Fibroblast of upper back skin (primary cell): ENCODE data around the gene ACR.
A peak's percentile ranks its signal among the peaks of the same experiment; 100 is the strongest.

ENCODE experiments used
- DNase-seq: peaks from one replicate; pipeline ENCODE4 v3.0.0-alpha.2; 2013

The ACR gene

DNA sequence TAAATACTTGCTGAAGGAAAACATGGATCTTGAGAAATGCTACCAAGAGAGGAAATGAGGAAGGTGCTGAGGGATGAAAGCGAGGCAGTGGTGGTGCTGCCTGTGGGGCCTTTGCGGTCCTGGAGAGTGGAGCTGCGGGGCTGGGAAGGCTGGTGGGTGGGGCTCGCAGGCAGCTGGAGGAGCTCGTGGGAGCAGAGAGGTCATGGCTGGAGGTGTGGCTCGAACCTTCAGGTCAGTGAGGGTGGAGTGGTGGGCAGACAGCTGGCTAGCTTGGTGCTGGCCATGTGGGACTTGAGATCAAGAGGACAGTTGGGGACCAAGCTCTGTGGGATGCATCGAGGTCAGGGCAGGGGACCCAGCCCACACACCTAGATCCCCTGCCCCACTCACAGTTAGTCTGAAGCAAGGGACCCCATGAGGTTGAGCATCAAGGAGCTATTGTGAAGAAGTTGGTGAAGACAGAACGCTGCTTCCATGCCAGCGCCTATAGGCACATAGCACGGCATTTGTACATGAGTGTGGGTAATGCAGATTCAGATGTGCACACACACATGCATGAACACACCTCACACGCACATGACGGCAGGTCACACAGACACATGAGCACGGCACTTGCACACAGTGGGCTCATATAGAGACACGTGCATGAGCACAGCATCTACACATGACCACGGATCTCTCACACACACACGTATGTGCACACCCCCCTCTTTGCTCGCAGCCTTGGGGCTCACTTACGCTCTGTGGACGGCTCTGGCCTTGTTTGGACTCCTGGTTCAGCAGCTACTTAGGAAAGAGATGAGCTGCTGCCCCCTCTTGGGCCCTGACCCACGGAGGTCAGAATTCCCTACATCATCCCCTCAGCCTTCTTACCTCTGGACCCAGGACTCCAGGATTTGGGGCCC lies 34.9 kb upstream of the ACR start:
- no peak for DNase-seq

DNA sequence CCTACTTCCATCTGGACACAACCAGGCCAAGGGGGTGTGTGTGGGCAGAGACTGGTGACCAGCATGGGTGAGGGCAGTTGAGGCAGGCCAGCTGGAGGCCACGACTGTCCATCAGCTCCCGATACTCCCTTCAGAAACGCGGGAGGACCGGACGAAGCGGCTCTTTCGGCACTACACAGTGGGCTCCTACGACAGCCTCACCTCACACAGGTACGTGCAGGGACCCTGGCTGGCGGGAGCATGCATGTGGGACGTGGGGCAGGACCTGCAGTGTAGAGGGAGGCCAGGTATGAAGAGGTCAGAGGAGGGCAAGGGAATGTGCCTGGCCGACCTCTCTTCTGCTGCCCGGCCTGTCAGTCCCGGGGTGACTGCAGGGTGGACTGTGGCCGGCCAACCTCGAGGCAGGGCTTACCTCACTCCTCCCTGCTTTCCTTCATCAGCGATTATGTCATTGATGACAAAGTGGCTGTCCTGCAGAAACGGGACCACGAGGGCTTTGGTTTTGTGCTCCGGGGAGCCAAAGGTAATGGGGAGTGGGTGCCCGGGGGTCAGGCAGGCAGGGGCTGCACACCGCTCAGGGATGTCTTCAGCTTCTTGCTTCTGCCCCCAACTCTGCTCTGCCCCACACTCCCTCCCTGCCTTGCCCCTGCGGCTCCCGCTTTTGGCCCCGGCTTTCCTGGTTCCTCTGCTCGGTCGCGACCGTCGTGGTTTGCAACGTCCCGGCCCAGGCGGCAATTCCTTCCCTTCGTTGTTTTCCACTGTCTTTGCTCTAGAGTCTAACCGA lies 34.1 kb upstream of the ACR start:
- DNase-seq: no peak

DNA sequence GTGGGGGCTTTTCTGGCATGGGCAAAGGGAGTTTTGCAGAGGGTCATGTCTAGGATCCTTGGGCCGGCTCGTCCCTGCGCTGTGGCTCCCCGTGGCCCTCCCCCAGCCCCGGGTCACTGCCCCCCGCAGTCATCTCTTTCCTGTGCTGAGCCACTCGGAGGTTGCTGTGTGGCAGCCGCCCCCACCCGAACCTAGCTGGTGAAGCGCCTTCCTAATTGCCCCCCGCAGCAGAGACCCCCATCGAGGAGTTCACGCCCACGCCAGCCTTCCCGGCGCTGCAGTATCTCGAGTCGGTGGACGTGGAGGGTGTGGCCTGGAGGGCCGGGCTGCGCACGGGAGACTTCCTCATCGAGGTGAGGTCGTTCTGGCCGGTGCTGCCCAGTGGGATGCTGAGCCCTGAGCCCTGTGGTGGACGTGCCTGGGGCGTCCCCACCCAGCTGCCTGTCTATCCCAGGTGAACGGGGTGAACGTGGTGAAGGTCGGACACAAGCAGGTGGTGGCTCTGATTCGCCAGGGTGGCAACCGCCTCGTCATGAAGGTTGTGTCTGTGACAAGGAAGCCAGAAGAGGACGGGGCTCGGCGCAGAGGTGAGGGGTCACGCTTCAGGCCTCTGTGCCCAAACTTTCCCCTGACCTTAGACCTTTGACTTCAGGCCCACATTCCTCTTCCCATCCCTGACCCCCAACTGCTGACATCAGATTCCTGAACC lies 33.3 kb upstream of the ACR start:
- DNase-seq: no peak

DNA sequence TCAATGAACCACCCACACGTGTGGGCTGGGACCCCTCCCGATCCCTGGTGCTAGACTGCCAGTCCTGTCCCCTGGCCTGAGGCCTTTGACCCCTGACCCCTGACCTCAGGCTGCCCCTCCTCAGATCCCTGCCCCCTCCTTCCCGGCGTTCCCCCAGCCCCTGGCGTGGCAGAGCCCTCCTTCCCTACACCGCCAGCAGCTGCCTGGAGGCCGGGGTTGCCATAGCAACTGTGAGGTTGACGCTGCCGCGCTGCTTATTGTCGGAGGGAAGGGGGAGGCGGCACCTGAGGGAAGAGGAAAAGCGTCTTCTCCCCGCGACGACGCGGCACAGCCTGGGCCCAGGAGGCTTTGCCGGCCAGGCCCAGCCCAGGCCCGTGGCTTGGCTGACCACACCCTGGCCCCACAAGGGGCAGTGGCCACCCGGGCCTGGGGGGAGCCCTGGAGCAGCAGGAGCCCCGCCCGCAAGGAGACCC lies 32.7 kb upstream of the ACR start:
- peak; percentile 76 for DNase-seq

DNA sequence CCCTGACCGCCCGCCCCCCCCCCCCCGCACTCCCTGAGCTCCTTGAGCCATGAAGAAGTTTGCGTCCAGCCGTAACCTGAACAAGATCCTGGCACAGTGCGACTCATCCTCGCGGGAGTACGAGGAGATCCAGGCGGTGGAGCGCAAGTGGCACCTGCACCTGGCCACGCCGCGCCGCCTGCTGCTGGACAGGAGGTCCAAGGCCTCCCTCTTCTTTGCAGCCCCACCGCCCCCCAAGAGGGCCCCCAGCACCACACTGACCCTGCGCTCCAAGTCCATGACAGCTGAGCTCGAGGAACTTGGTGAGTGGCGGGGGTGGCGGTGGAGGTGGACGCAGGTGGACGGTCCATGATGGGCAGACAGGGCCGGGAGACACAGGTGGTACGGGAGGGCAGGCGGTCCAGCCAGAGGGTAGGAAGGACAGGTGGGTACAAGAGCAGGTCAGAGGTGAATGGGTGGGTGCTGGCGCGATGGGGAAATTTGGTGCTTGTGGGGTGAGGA lies 32.1 kb upstream of the ACR start:
- no peak for DNase-seq

DNA sequence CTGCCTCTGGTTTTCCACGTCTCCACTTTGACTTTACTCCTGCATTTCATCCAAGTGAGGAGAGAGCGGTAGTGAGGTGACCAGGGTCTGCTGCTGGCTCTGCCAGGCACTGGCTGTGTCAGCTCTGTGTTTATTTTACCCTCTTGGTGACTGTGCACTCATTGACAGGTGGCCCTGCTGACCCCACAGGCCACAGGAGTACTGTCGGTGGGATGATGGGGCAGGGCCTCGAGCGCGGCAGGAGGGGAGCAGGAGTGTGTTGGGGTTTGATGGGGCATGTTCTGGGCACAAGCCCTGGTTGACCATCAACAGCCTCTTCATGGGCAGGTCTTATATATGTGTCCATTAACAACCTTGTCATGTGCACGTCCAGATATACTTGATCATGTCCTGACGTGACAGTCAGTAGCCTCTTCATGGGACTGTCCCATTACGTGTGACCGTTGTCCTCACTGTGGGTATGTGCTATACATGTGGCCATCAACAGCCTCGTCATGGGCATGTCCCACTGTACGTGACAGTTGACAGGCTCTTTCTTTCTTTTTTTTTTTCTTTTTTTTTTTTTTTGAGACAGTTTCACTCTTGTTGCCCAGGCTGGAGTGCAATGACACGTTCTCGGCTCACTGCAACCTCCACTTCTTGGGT lies 31.4 kb upstream of the ACR start:
- no peak for DNase-seq

DNA sequence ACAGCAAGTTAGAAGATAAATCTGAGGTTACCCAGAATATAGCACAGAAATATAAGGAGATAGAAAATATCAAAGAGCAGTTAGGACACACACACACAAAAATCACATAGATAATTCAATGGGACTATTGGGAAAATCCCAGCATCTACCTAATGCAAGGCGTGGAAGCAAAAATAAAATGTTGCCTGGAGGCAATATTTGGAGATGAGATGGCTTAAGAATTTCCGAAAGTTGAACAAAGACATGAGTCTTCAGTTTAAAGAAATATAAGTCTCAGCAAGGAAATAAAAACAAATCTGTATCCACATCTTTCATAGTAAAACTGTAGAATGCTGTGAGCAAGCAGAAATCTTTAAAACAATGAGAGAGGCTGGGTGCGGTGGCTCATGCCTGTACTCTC lies 29.5 kb upstream of the ACR start:
- DNase-seq: no peak

DNA sequence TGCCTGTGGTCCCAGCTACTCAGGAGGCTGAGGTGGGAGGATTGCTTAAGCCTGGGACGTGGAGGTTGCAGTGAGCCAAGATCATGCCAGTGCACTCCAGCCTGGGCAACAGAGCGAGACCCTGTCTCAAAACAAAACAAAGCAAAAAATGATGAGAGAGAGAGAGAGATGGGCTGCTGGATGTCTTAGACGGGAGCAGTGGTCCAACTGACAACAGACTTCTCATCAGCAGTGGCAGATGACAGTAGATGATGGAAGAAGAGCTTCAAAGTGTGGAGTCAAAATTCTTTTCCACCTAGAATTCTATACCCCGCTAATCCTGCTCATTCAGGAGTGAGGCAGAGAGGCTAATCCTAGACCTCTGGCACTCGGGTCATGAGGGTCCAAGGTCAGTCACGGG lies 29.0 kb upstream of the ACR start:
- no peak for DNase-seq

DNA sequence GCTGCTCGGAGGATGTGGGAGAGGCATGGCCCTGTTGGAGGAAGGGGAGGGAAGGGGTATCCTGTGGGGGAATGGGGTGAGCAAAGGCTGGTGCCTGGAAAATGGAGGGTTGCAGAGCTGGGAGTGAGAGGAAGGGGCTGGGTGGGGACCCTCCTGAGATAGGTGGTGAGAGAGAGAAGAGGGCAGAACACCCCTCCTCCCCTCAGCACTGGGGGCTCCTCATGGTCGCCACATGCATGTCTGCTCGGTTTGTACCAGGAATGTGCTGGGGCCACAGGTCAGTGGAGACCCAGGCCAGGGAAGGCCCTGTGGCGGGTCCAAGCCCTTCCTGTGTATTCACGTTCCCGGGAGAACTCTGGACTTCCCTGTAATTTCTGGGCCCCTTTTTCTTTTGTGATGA lies 27.8 kb upstream of the ACR start:
- no peak for DNase-seq

DNA sequence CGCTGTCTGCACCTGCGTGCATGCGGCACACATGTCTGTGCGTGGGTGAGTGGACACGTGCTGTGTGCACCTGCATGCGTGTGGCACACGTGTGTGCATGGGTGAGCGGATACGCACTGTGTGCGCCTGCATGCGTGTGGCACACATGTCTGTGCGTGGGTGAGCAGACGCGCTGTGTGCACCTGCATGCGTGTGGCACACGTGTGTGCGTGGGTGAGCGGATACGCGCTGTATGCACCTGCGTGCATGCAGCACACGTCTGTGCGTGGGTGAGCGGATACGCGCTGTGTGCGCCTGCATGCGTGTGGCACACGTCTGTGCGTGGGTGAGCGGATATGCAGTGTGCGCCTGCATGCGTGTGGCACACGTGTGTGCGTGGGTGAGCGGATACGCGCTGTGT lies 27.1 kb upstream of the ACR start:
- no peak for DNase-seq

DNA sequence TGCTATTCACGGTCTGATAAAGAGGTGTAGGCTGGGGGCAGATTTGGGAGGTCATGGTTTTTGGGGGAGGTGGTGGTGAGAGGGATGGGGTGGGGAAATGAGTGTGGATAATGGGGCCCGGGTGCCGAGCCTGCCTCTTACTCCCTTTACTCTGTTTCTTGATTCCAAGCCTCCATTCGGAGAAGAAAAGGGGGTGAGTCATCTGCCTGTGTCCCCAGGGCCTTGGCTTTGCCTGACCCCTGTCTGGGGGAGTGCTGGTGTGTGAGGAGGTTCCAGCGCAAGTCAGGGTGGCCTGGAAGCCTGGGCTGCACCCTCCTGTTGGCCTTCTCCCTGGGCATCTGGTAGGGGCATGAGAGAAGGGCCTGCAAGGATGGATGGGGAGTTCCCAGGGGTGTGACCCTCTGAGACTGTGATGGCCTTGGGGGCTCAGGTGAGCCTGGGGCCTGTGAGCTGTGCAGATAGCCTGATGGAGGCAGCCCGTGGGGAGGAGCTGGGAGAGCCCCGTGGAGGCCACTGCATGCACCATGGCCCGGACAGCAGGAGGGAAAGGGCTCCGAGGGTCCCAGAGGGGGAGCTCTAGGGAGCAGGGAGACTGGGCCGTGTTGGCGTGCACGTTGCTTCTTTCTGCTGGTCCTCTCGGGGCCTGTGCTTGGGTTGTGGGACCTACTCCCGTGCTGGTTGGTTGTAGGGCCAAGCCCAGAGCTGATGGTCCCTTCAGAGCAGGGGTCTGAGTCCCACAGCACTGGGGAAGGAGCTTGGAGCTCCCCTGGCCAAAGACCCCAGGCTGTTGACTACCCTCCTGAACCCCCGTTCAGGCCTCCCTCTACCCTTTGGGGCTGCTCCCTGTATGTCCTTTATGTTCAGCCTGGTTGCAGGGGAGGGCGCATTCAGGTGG lies 26.3 kb upstream of the ACR start:
- no peak for DNase-seq

DNA sequence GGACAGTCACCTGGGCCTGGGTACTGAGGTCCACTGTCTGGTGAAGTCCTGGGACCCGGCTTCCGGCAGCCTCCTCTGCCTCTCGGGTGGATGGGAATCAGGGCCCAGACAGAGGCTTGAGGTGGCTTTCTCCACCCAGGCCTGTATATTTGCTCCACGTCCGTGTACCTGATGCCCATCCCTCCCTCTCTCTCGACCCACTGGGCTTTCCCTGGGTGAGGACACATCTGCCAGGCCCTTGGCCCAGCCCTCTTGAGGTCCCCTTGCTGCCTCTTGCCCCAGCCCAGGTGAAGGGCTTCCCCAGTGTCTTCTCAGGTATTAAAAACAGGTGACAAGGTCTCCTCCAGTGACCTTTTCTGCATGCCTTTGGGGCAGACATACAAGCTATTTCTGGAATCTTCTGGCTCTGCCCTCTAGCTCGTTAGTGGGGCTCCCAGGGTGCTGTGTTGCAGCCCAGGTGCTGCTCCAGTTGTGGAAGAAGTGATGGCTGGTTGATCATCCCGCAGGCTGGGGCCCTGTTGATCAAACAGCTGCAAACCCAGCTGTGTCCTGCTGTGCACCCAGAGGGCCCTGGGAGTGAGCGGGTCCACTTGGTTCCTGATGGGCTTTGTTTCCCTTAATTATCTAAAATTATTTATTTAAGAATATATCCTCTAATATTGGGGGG lies 25.5 kb upstream of the ACR start:
- DNase-seq: no peak

DNA sequence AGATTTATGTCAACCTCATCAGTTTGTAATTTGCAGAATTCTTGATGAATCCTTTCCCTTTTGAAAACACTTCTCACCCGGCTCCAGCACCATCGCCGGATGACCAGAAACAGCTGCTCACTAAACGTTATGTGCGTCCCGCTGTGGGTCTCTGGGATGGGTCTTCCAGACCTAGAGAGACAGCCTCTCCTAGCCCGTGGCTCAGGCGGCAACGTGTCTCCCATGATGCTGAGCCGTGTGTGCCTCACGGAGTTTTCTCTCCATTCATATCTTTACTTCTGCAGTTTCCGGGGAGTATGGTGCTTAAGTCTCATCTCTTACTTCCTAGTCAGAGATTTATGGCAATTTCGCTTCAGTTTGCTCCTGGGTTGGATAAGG lies 25.0 kb upstream of the ACR start:
- no peak for DNase-seq

DNA sequence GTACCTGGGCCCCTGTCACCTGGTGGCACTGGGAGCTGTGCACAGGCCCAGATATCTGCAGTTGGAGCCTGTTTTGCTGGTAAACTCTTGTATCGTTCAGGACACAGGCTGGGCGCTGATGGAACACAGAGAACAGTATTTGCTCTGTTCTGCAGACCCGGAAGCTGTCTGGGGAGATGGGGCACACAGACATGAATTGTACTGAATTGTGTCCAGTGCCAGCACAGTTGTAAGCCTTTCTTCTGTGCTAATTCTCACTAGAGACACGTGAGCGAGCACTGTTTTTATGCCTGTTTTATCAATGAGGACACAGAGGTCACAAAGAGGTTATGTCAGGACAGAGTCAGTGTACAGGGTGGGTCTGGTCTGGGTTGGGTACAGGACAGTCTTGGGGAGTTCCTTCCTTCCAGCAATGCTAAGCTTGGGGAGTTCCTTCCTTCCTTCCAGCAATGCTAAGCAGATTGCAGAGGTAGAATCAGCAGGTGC lies 24.4 kb upstream of the ACR start:
- DNase-seq: no peak

DNA sequence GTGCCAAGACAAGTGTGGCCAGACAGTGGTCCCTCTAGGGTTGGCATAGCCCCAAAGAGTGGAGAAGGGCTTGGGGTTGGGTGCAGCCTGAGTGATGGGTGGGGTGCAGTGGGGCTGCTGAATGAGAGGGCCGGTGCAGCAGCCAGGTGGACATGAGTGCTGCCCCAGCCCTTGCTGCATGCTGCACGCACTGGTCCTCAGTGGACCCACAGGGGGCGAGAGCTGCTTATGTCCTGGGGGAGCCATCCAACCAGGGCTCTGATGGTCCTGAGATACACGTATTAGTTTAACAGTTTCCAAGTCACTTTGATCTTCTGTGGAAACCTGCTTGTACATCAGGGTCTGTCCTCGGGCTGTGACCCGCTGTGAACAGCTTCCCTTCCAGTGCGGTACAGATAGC lies 23.9 kb upstream of the ACR start:
- DNase-seq: no peak

DNA sequence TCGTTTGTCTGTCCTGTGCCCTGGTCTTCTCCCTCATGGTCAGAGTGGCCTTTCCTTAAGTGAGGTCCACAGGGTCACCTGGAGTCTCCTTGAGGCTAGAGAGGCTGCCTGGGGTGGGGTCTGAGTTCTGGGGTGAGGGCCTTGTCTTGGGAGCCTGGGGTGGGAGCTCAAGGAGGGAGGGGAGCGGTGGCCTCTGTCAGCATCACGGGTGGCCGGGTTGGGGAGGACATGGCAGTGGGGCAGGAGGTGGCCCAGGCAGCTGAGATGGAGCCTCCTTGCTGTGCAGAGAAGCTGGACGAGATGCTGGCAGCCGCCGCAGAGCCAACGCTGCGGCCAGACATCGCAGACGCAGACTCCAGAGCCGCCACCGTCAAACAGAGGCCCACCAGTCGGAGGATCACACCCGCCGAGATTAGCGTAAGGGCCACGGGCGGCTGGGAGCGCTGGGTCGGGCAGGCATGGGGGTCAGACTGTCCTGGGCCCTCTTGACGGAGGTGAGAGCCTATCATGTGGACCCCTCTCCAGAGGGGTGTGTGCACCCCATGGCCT lies 23.3 kb upstream of the ACR start:
- no peak for DNase-seq

DNA sequence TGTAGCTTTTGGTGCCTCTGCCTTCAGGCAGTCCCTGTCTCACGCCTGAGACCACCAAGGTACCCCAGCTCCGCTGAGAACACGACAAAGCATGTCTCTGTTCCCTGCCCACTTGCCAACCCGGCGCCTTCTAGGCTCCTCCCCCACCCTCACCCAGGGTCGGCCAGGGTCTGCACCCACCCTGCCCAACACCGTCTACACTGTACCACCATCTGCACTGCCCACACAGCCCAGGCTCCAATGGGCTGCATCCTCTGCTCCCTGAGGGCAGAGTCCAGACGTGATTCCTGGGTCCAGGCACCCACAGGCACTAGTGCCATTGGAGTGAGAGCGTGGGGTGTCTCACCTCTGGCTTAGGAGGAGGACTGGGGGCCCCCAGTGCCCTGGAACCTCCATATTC lies 22.8 kb upstream of the ACR start:
- no peak for DNase-seq

DNA sequence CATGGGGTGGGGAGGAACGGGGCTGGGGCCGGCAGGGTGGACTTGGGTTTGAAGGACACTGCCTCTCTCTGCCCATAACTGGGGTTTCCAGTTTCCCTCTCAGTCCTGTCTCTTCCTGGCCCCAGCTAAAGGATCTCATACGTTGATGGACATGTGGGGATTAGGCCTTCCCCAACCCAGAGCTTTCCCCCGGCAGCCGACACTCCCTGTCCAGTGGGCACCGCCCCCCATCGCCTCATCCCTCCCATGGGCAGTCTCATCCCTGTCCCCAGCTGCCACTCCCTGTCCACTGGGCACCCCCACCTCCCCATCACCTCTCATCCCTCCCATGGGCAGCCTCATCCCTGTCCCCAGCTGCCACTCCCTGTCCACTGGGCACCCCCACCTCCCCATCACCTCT lies 22.2 kb upstream of the ACR start:
- no peak for DNase-seq

DNA sequence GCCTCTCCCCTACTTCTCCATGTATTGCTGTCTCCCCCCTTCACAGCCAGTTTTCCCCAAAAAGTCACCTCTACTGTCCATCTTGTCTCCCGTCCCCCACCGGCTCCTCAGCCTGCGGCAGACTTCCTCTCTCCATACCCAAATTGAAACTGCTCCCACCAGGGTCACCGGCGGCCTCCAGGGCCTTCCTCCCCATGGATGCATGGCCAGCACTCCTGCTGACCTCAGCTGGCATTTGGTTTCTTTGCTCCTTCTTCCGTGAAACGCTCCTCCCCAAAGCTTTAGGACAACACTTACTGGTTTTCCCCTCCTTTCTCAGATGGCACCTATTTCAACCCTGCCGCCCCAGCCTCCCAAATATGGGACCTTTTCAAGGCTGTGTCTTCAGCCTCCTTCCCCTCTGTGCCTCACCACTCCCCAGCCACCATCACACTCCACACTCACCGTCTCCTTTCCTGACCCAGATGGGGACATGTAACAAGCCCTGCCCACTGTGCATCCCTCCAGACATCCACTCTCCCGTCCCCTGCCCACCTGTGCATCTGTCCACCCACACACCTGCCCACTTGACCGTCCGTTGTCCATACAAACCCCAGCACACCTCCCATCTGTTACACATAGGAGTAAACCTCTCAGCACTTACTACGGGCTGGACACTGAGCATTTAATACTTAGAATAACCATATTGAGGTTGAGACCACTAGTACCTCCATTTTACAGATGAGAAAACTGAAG lies 21.5 kb upstream of the ACR start:
- DNase-seq: no peak
